Aorta (tissue), 5 donors: Measurements from ENCODE around the gene ANXA2R. TPM values are rescaled to one million over a fixed set of nuclear protein-coding genes. Genes with fewer than 3 reads are reported as not detected.

Experiments used
- ATAC-seq: fragments of 200-7000 bp; cut with Tn5 transposase; one replicate; pipeline ENCODE4 v1.9.1; 2022; ENCODE audit warnings: moderate library complexity; ENCODE audit not compliant: low FRiP score
- DNase-seq, 2 donors: peaks; one replicate each; pipeline ENCODE4 v3.0.0-alpha.2; 2020
- H3K27ac ChIP-seq, 2 donors: one replicate each; pipeline ENCODE4 v1.5.1; 2013; ENCODE audit warnings: low read length in 2 of 2, mild to moderate bottlenecking in 2 of 2, moderate library complexity in 2 of 2, control low read depth in 1 of 2, inconsistent platforms in 1 of 2, low read depth in 1 of 2
- H3K27me3 ChIP-seq, 2 donors: one replicate each; pipeline ENCODE4 v1.6.1; 2013; ENCODE audit warnings: control low read depth in 1 of 2, low read length in 1 of 2, mild to moderate bottlenecking in 1 of 2, moderate library complexity in 1 of 2; ENCODE audit not compliant: insufficient read depth in 2 of 2, control insufficient read depth in 1 of 2
- H3K36me3 ChIP-seq, 2 donors: one replicate each; pipeline ENCODE4 v1.6.1; 2013; ENCODE audit warnings: control low read depth in 1 of 2, low read length in 1 of 2, mild to moderate bottlenecking in 1 of 2; ENCODE audit not compliant: insufficient read depth in 2 of 2, control insufficient read depth in 1 of 2
- H3K4me1 ChIP-seq, 2 donors: one replicate each; pipeline ENCODE4 v1.6.1; 2013; ENCODE audit warnings: low read length in 2 of 2, control low read depth in 1 of 2, mild to moderate bottlenecking in 1 of 2, moderate library complexity in 1 of 2; ENCODE audit not compliant: insufficient read depth in 2 of 2, control insufficient read depth in 1 of 2
- H3K4me3 ChIP-seq, 2 donors: one replicate each; pipeline ENCODE4 v1.5.1; 2013; ENCODE audit warnings: low read length in 2 of 2, control low read depth in 1 of 2, mild to moderate bottlenecking in 1 of 2
- H3K9me3 ChIP-seq: one replicate; pipeline ENCODE4 v1.6.1; 2013; ENCODE audit warnings: mild to moderate bottlenecking, low read length; ENCODE audit not compliant: control insufficient read depth
- WGBS, 2 donors: extraction: QIAGEN DNeasy Blood & Tissue Kit; methylation state at CpG; one replicate each; pipeline ENCODE4 v1.1.7; 2013; 5-methylcytosine and 5-hydroxymethylcytosine counted together
- intact Hi-C, 2 donors: fragments of 100-400 bp; cut with DNase I; formaldehyde crosslinking; loops; one replicate each; pipeline versions ENCODE4 v1.14.2 to v1.15.0; 2022
- polyA plus RNA-seq, 2 donors: library from polyadenylated mRNA; stranded (reverse); fragments of 200-250 nt; gene quantifications; one replicate each; pipeline ENCODE4 v1.2.3, GENCODE V29; 2013
- total RNA-seq, 2 donors: library from RNA; stranded (reverse); fragmentation: NEBNext Ultra II Directional; extraction: Animal tissue kit (Norgen Biotek cat#: 25700); gene quantifications; one replicate each; pipeline ENCODE4 v1.2.1, GENCODE V29; 2021
- donor health status: healthy with polysubstance abuse.
- donor health status: Bipolar disorder and iron deficiency.
- donor health status: DM: no; HTN: no; CAD: no.
- donor health status: DM: no; HTN: no; CAD: no.
- donor health status: DM: yes; HTN: yes; CAD: no.

ANXA2R gene
- total and polyA plus RNA-seq, 4 donors = 0.38 to 6.4 (median 3.2) TPM

GRCh38 chr5:42992088-42992879, 47.8 kb downstream of the ANXA2R start:
- H3K27me3 ChIP-seq = no peaks in the 10 kb centered on the region
- H3K4me1 ChIP-seq = peaks cover 0 to 3% of the 10 kb centered on the region in 2 donors
- H3K4me3 ChIP-seq = peak overlapping the region; percentile 41 to 42
- ATAC-seq (peak; percentile 79), DNase-seq (peak; percentile 92 to 94)
- H3K36me3 ChIP-seq = no peaks in the 10 kb centered on the region
- intact Hi-C loops = loop anchor here (2.0 to 5.0 kb wide), 5 partner anchors 41 to 130 kb away; partner anchors contain the start of genes ANXA2R (in 1 of the 2) and ZNF131 (in 1 of the 2)
- H3K27ac ChIP-seq = peak overlapping the region in 1 of 2 donors; percentile 80
- WGBS, 2 donors = 6 to 7% methylated on average over 71 of the region's 71 CpGs
- H3K9me3 ChIP-seq = no peaks in the 10 kb centered on the region

- no peak for ATAC-seq
- Histone ChIP-seq H3K27ac (no peak overlapping the region), H3K27me3 (no peaks in the 10 kb centered on the region), H3K4me1 (peaks cover 0 to 3% of the 10 kb centered on the region in 2 donors), H3K36me3 (no peaks in the 10 kb centered on the region), H3K9me3 (no peaks in the 10 kb centered on the region), H3K4me3 (no peak overlapping the region)
- 55 to 64% methylated on average over 36 of the region's 36 CpGs for WGBS, 2 donors
- DNase-seq = peak in 1 of 2 donors; percentile 49
- intact Hi-C loops = loop anchor here (2.0 to 5.0 kb wide), 5 partner anchors 41 to 131 kb away; partner anchors contain the start of genes ANXA2R (in 1 of the 2) and ZNF131 (in 1 of the 2)
Observed at GRCh38 chr5:42991404-42992087, 48.6 kb downstream of the ANXA2R start.

- Histone ChIP-seq H3K36me3 (no peaks in the 10 kb centered on the region), H3K9me3 (peaks cover under 1% of the 10 kb centered on the region), H3K27ac (no peak overlapping the region), H3K27me3 (no peaks in the 10 kb centered on the region), H3K4me1 (peaks cover 0 to 3% of the 10 kb centered on the region in 2 donors), H3K4me3 (no peak overlapping the region)
- ATAC-seq = no peak
- no peak for DNase-seq
- intact Hi-C loops = loop anchor here in 1 of 2 donors (5.0 kb wide), 2 partner anchors 76 to 131 kb away; partner anchors contain the start of gene ZNF131
- 94 to 98% methylated on average over 4 of the region's 4 CpGs for WGBS, 2 donors
Observed at GRCh38 chr5:42990892-42991291, 49.2 kb downstream of the ANXA2R start.

Other genes starting within 250 kb of the ANXA2R start
- 100 to 1,000 TPM; 219 to 580 TPM for gene SELENOP, start 228.4 kb downstream of the ANXA2R start, total RNA-seq
- gene SELENOP, start 228.4 kb downstream of the ANXA2R start, polyA plus RNA-seq = 100 to 1,000 TPM in 1 of 2 donors, 10 to 100 TPM in 1; 44.5 to 548 TPM
- gene ZNF131, start 80.6 kb upstream of the ANXA2R start, total RNA-seq = 10 to 100 TPM; 36.6 to 45.0 TPM
- 10 to 100 TPM; 18.3 to 23.8 TPM for gene ZNF131, start 80.6 kb upstream of the ANXA2R start, polyA plus RNA-seq
- gene NIM1K, start 151.9 kb upstream of the ANXA2R start, total RNA-seq = 1 to 10 TPM in 1 of 2 donors, under 1 TPM in 1; 0.58 to 1.5 TPM
- under 1 TPM in 1 of 2 donors, not detected in 1; 0.26 TPM for gene NIM1K, start 151.9 kb upstream of the ANXA2R start, polyA plus RNA-seq